Measurements from ENCODE around the gene PIKFYVE. TPM values are rescaled to one million over a fixed set of nuclear protein-coding genes. Genes with fewer than 3 reads are reported as not detected.

Gene PIKFYVE
- total RNA-seq, 1 experiment from 2014 or later = 27.2 TPM

- H3K18ac ChIP-seq (ENCODE audit: insufficient read length, low read depth, low read length) = no peak overlapping the region
- no peak overlapping the region for H2AK5ac ChIP-seq (ENCODE audit: insufficient read length, low read length)
- no peak overlapping the region for H3K4me3 Mint-ChIP-seq
- no peak overlapping the region for H2BK20ac ChIP-seq (ENCODE audit: low read depth, low read length, poor library complexity, severe bottlenecking)
- no peak overlapping the region for H3K27ac ChIP-seq (ENCODE audit: insufficient read length, low read depth, low read length)
- H3K4me1 ChIP-seq (ENCODE audit: insufficient read depth, low read length) = no peaks in the 10 kb centered on the region
- H3K4ac ChIP-seq (ENCODE audit: low read depth, low read length) = no peak overlapping the region
- H3K56ac ChIP-seq (ENCODE audit: insufficient read length, low read depth, low read length) = no peak overlapping the region
- H4K91ac ChIP-seq (ENCODE audit: insufficient read length, low read depth, low read length) = no peak overlapping the region
- no peak overlapping the region for H2AFZ ChIP-seq (ENCODE audit: low read length)
- H3K79me1 ChIP-seq (ENCODE audit: insufficient read depth, low read depth, low read length, poor library complexity, severe bottlenecking) = peaks cover 3% of the 10 kb centered on the region
- no peaks in the 10 kb centered on the region for H3K27me3 ChIP-seq (ENCODE audit: insufficient read depth, low read length)
- H3K4me2 ChIP-seq (ENCODE audit: insufficient read depth, insufficient read length, low read length) = no peak overlapping the region
- no peak overlapping the region for H2BK15ac ChIP-seq (ENCODE audit: low read depth, low read length)
- peaks cover under 1% of the 10 kb centered on the region; the same call in 1 of the 2 replicates for H3K79me2 ChIP-seq (ENCODE audit: insufficient read depth, low read length)
- H4K20me1 ChIP-seq (ENCODE audit: control insufficient read depth, insufficient read depth, insufficient read length) = no peaks in the 10 kb centered on the region
- TF ChIP-seq CTCF (conservative IDR thresholded peaks at IDR 0.05) = no peak
- no peaks in the 10 kb centered on the region for H3K9me3 Mint-ChIP-seq
- peaks cover 51 to 74% (median 74%) of the 10 kb centered on the region in 3 experiments; a peak in 6 of 7 replicates for H3K36me3 Mint-ChIP-seq (ENCODE audit: insufficient read depth in 1 of 3, low read depth in 3 of 3)
- no peak overlapping the region for H4K8ac ChIP-seq (replicated peaks; ENCODE audit: insufficient read length, low read depth, low read length)
- no peaks in the 10 kb centered on the region for H3K27me3 Mint-ChIP-seq (ENCODE audit: low read depth)
- H3K23ac ChIP-seq (ENCODE audit: insufficient read length, low read depth, low read length) = no peak overlapping the region
- no peak overlapping the region for H2BK12ac ChIP-seq (ENCODE audit: insufficient read length, low read depth, low read length)
- no peaks in the 10 kb centered on the region for H3K9me3 ChIP-seq (ENCODE audit: control insufficient read depth, low read depth, low read length)
- no peak overlapping the region for H3K9ac ChIP-seq (ENCODE audit: extremely low read depth, insufficient read length, low read length)
- no peak overlapping the region for H3T11ph ChIP-seq (ENCODE audit: low read length)
- H3K14ac ChIP-seq (ENCODE audit: insufficient read depth, low read length) = no peak overlapping the region
- no peak overlapping the region for H2BK5ac ChIP-seq (ENCODE audit: insufficient read length, low read length)
- DNase-seq = no peak
- H3K27ac Mint-ChIP-seq = no peak overlapping the region
- no peak overlapping the region for H4K5ac ChIP-seq (ENCODE audit: insufficient read length, low read depth, low read length)
- H2BK120ac ChIP-seq (ENCODE audit: low read depth, low read length, poor library complexity, severe bottlenecking) = no peak overlapping the region
- H3K23me2 ChIP-seq (ENCODE audit: insufficient read length, low read depth, low read length, poor library complexity, severe bottlenecking) = no peaks in the 10 kb centered on the region
- H3K4me1 Mint-ChIP-seq = no peaks in the 10 kb centered on the region
These were observed 8.7 kb downstream of the PIKFYVE start for GRCh38 chr2:208274748-208275147.
